Forelimb muscle (tissue), 1 donor: ENCODE results near the gene SNAP47. TPM values are rescaled to one million over a fixed set of nuclear protein-coding genes. Genes with fewer than 3 reads are reported as not detected.

Experiments
- DNase-seq: peaks from one replicate; pipeline ENCODE4 v3.0.0-alpha.2; 2013; ENCODE audit warnings: low read depth
- polyA plus RNA-seq: library from polyadenylated mRNA; unstranded; fragments of 120-200 nt; gene quantifications from one replicate; pipeline ENCODE4 v1.2.1, GENCODE V29; 2013; ENCODE audit not compliant: insufficient read length

SNAP47 gene
- polyA plus RNA-seq, 1 donor: 32.2 TPM

DNA sequence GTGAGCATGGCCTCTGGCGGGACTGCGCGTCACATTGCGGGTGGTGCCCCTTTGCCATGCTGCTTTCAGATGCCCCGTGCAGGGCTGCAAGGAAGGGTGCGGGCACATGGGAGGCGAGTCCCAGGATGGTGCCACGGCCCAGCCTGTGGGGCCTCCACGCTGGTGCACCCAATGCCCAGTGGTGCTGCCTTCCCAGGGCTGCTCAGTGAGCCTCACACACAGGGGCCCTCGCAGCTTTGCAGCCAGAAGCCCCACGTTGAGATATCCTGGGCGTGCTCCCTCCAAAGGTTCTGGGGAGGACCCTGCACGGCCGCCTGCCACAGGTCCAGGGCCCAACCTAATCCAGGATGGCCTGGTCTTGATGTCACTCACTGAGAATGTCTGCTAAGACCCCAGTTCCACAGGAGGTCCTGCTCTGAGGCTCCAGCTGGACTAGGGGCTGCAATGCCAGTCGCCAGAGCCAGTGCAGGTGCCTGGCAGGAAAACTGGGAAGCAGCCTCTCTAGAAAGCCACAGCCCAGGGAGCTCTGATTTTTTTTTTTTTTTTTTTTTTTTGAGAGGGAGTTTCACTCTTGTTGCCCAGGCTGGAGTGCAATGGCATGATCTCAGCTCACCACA lies 46.2 kb downstream of the SNAP47 start:
- no peak for DNase-seq

DNA sequence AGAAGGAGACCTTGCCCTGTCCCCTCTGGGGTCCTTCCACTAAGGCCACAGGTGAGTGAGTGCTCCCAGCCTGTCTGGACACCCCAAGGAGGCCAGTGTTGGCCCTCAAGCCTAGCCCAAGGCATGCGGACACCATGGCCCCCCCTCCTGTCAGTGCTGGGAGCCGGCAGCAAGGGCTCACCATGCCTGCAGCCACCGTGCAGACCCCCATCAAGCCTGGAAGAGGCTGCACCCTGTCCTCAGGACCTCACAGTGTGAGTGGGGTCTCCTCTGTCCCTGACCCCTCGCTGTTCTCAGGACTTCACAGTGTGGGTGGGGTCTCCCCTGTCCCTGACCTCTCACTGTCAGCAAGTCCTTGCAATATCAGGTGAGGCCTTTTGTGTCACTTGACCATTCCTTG lies 47.0 kb downstream of the SNAP47 start:
- no peak for DNase-seq

DNA sequence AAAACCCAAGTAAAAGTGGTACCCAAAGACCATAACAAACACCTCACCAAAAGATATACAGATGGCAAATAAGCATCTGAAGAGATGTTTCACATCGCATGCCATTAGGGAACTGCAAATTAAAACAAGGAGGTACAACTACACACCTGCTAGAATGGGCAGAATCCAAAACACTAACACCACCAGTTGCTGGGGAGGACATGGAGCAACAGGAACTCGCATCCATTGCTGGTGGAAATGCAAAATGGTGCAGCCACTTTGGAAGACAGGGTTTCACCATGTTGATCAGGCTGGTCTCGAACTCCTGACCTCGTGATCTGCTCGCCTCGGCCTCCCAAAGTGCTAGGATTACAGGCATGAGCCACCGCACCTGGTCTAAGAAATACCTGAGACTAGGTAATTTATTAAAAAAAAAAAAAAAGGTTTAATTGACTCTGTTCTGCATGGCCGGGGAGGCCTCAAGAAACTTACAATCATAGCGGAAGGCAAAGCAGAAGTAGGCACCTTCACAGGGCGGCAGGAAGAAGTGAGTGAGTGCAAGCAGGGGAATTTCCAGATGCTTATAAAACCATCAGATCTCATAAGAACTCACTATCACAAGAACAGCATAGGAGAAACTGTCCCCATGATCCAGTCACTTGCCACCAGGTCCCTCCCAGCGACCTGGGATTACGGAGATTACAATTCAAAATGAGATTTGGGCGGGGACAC lies 50.0 kb downstream of the SNAP47 start:
- no peak for DNase-seq

DNA sequence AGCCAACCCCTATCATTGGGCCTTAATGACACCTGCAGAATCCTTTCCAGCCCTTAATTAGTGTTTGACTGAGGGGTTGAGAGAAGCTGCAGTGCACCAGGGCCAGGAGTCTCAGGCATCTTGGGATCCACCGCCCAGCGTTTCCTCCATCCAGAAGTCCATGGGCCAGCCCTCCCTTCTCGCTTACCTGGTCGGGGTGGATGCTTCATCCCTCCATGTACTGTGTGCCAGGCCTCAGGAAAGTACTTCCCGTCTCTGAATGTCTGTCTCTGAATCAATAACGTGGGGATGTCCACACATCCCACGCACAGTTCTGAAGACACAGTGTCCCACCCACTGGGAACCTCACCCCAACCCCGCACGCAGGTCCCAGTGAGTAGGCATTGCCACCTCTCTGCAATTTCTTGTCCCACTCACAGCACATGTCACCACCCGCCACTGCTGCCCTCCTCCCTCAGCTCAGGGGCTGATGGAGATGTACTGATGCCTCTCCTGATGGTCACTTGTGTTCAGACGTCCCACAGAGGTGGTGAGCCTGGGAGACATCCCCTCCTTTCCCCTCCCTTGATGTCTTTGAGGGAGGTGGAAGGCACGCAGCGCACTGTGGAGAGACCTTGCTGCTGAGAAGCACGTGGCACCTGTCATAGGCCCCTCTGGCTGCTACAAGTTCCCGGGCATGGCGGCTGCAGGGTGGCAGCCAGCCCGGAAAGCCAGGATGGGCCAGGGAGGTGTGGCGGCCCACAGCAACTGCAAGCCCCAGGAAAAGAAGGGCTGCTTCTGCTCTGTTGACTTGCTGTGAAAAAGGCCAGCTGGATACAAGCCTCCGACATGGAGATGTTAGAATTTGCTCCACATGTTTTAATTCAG lies 50.8 kb downstream of the SNAP47 start:
- no peak for DNase-seq

DNA sequence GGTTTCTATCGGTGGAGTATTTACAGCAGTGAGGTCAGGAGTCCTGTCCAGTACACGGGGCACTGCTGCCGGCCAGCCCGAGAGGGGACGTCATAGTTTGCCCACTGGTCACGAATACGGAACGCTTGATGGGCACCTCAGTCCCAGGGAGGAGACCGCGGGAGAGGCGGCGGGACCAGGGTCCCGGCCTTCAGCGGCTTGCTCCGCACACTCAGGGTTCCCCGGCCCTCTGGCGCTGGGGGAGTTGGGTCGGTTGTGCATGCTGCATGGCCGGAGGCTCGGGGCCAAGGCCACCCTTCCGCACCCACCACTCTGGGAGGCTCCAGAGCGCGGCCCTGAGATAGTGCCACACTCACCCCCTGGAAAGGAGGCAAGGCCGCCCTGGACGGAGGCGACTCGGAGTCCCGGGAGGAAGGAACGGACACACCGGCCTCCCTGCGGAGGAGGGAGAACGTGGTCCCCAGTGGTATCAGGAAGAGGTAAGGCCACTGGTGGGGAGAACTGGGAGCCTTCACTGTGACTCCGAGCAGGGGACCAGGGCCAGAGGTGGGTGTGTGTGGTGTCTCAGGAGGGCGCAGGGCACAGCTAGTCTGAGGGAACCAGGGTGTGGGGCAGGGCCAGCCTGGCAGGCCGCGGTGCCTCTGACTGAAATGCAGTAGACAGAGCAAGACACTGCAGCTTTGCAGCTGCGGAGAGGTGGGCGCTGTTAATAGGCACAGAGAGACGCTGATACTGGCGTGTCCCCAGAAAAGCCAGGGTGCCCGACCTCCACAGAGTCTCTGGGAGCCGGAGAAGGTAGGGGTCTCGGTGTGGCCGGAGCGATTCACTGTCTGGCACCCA lies 51.7 kb downstream of the SNAP47 start:
- DNase-seq: no peak

DNA sequence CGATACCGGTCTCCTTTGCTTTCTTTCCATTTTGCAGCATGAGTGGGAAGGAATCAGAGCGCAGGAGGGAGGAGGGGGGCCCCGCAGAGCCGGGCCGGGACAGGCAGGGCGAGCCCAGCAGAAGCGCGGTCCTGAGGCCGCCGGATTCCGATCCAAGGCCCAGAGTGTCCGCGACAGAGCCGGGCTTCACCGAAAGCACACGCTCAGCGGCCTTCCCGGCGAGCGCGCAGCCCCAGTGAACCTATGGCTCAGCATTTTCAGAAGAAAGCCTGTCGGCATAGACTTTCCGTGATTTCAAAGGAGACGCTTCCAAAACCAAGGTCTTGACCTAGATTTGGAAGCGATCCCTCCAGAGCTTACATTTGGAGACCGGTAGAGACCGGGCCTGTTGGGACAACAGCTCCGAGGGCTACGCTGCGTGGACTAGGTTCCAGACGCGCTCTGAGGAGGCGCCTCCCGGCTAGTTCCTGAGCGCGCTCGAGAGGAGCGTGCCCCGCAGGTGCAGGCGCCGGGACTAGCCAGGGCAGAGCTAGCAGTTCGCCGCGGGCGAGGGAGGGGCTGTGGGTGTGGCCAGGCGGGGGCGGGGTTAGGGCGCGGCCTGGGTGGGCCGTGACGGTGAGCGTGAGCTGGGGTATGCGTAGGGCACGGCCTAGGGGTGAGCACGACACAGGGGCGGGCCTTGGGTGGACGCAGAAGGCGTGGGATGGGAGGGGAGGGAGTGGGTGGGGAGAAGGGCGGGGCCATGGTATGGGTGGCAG lies 52.5 kb downstream of the SNAP47 start:
- no peak for DNase-seq

DNA sequence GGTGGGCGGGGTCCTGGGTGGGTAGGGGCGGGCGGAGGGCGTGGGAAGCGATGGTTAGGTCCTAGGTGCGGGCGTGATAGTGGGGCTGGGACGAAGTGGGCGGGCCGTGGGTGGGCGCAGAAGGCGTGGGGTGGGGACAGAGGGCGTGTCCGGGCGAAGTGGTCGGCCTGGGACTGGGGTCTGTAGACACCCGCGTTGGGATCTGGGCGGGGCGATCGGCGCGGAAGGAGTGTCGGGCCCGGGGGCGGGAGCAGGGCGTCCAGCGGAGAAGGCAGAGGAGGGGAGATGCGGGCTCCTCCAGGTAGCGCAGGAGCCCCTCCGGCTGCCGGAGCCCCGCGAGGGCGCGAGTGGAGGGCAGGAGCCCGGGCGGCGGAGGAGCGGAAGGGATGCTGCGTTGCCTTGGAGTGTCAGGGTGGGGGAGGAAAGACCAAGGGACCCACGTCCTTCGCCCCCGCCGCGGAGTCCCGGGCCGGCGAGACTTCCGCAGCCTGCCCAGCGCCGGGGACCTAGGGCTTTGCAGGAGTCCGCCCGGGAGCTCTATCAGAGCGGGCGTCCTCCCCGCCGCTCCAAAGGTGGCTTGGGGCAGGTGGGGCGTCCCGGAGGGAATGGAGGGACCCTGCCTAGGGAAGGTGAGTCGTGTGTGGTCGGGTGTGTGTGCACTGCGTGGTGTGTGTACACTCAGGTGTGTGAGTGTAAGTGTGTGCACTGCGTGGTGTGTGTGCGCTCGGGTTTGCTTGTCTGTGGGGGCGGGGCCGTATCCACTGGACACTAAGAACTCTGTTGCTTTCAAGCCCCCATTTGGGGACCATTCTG lies 53.2 kb downstream of the SNAP47 start:
- no peak for DNase-seq

DNA sequence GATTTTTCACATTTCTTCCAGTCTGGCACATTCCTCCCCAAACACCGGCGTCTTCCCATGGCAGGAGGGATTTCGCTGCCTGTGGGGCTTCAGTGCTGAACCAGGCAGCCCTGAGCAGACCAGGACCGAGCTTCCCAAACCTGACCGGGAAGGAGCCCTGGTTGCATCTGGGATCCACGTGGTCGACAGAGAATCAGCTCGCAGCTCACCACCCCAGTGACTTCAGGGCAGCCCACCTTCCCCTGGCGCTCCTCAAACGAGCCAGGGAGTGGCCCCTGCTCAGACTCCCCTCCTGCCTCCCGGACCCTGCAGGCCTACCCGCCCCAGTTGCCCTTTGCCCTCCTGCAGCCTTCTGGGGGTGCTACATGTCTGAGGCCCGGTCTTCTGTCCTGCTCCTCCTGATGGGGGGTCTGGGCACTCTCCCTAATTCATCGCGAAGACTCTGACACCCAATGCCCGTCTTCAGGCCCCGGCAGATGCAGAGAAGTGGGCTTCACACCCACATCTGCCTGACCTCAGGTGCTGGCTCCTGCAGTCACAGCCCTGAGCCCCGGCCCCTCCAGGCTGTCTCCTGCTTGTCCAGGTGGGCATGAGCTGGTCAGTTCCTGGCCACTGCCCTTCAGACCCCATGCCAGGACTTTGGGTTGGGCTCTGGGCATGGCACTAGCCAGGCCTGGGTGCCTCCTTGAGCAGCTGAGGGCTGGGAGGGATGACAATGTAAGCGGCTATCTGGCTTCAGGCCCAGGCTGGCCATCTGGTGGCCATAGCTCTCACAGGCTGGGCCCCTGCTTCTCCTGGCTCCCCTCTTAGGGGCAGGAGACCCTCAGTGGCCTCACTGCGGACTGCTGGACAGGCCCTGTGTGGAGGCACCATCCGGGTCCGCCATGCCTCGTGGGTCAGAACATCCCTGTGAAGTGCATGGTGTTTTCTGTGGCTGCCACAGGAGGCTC lies 54.1 kb downstream of the SNAP47 start:
- DNase-seq: no peak

DNA sequence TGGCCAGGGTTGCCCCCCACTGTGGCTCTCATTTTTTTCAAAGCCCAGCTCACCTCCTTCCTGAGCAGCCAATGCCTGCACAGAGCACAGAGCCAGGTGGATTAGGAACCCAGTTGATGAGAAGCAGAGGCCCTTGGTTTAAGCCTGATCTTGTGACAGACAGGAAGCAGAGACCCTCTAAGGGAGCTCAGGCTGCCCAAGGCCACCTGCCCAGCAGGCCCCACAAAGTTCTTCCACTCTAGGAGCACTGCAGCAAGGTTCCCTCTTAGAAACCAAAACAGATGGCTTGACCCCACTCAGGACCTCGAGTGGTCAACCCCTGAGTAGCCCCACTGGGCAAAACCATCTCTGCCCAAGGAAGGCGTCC lies 54.8 kb downstream of the SNAP47 start:
- no peak for DNase-seq

DNA sequence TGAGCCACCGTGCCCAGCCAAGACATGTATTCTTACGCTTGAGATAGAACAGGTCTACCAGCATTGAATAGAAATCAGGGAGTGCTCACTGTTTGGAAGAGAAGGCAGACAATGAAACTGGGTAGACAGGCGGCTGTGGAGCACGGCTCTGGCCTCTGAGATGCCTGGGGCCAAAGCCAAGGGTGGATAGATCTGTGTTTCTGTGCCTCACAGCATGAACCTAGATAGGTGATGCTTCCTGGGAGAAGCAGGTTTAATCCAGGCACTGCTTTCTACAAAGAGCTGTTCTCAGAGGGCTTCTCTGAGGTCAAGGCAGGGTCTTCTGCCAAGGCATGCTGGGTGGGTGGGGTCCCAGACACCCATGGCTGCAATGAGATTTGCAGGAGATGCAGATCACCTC lies 55.6 kb downstream of the SNAP47 start:
- no peak for DNase-seq

DNA sequence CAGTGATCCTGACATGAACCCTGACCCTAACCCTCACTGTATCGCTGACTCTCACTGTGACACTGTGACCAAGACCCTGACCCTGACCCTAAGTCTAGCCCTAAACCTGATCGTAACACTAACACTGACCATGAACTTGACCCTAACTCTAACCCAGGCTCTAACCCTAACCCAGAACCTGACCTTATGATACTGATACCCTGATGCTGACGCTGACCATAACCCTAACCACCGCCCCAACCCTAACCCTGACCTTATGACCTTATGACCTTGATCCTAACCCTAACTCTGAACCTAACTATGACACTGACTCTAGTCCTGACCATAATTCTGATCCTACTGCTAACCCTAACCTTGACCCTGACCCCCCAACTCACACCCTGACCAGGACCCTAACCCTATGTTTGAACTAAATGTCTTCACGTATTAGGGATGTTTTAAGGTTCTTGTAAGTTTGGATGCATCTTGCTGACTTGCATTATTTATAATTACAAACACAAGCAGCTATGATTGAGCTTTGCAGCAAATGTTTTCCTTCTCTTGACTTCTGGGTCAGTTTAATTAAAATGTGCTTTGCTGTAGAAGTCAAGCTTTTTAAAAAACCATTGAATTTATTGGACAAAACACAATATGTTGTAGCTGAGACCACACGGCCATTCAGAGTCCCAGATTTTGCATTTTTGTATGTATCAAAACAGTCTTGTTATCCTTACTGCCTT lies 56.3 kb downstream of the SNAP47 start:
- no peak for DNase-seq

DNA sequence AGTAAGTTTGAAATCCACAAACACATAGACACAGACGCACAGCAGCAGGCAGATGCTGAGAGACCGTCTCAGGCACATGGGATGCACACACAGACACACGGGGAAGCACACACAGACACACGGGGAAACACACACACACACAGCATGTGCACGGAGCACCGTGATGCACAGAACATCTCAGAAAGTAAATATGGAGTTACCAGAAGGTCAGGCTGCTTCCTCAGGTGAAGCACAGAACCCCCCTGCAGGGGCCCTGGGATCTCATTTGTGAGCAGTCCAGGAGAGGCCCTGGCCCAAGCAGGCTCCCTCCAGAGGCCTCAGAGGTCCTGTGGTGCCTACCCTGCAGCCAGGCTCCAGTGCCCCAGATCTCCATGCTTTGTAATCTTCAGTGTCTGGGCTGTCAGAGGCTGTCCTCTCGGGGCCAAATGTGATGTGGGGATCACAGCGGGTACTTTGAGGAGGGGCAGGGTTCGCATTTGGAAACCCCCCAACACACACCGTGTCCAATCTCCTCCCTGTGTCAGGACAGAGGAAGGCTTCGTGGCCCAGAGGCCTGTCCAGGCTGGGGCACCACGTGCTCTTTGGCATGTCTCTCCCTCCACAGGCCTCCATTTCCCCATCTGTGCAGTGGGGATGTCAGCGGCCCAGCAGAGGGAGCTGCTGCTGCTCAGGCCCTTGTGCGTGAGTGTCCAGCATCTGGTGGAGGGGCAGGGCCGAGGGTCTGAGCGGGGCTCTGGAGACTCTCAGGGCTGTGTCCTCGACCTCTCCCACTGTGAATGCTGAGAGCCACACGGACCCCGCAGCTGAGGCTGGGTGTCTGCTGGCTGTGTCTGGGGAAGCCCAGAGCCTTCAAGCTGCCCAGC lies 57.2 kb downstream of the SNAP47 start:
- no peak for DNase-seq

DNA sequence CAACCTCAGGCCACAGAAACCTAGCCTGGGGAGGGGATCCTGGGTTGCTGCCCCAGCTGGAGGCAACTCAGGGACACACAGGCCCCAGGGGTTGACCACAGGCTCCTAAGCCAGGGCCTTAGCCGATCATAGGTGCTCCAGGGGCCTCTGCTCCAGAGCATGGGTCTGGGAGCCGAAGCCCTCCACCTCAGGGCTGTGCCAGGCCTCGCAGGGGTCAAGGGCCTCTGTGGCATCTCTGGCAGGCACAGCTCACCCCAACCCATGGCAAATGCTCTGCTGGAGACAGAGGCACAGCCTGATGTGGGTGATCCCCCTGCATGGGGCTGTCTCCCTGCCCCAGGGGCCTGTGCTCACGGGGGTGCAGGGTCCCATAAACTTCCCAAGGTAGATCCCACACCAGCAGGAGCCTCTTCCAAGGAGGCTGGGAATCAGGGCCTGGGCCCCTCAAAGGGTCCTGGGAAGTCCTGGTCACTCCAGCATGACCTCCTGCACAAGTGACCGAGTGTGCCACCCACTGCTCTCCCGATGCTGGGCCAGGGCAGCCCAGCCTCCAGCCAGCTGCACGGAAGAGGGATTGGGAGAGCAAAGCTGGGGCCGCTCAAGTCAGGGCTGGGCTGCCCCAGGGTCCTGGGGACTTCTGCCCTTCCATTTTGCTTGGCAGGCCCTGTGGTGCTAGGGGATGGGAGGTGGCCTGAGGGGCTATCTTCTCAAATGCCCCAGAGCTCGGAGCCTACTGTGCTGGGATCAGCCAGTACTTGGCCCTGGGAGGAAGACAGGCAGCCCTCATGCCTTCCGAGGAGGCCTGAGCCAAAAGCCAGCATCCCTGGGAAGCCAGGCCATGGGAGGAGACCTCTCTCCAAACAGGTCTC lies 58.1 kb downstream of the SNAP47 start:
- DNase-seq: no peak

DNA sequence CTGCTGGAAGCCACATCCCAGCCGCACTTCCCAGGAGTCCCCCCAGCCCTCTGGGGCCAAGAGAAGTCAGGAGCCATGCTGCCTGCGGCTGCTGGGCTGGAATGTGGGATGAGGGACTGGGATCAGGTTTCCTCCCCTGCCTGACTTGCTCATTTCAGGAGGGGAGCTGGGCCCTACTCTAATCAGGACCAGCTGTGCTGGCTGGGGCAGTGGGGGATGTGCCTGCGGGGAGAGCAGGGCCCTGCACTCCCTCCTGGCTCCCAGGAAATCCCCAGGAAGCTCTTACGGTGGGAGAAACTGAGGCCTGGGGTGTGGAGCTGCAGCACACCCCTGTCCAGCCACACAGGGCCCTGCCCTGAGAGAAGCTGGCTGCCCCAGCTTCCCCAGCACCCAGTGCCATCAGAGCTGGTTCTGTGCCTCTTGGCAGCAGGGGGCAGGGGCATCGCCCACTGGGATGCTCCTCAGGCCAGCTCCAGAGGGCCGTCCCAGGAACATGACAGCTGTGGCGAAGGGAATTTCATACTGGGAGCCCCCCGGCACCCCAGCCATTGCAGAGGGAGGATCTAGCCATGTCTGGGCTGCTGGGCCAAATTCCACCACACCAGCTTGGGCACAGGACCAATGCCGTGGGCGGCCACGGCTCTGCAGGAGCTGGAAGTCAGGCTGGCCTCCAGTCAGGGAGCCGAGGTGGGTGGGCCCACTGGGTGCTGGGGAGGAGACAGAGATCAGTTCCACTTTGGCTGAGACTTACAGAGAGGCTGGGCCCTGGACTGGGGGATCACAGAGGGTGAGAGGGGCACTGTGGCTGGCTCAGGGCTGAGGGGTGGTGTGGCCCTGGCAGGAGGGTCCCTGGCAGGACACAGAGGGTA lies 58.9 kb downstream of the SNAP47 start:
- DNase-seq: no peak

DNA sequence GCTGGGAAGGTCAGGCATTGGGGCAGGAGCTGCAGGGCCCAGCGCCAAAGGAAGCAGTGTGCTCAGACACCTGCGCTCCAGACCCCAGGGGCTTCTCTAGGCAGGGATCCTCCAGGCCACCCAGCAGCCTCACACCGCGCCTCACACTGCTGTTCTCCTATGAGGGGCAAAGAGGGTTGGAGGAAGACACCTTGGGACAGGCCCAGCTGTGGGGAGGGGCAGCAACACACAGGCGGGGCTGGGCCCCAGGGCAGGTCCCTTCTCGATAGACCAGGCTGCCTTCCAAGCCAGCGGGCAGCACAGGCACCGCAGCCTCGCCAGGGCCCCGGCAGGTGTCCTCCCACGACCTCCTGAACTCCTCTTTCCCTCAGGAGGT lies 59.6 kb downstream of the SNAP47 start:
- DNase-seq: no peak

DNA sequence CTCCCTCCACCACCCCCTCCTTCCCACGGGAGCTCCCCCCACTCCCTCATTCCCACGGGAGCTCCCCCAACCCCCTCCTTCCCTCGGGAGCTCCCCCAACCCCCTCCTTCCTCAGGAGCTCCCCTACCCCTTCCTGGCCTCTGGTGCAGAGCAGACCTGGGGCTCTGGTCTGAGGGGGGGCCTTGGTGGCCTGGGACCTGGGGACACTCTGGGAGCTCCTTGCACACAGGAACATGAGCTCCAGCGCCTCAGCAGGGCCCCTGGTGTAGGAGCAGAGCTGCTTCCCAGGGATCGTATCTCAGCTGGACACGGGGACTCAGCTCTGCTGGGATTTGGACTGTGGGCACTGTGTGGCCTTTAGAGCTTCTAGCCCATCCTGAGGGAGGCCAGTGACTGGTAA lies 60.5 kb downstream of the SNAP47 start:
- DNase-seq: no peak
